Right ventricle myocardium superior (tissue), 1 donor: ENCODE results near the gene GABRB3. TPM values are rescaled to one million over a fixed set of nuclear protein-coding genes. Genes with fewer than 3 reads are reported as not detected.

Experiments used
- ATAC-seq: fragments of 200-7000 bp; cut with Tn5 transposase; one replicate; pipeline ENCODE4 v1.9.1; 2020; ENCODE audit warnings: mild to moderate bottlenecking; ENCODE audit not compliant: poor library complexity
- DNase-seq: peaks from one replicate; pipeline ENCODE4 v3.0.0-alpha.2; 2020
- intact Hi-C: fragments of 100-400 bp; cut with DNase I; formaldehyde crosslinking; loops from one replicate; pipeline ENCODE4 v1.11.2; 2022
- long read RNA-seq: library from polyadenylated mRNA; unstranded; transcript quantifications from one replicate; pipeline ENCODE4 v2.0.0, GENCODE V29; 2021
- total RNA-seq: library from RNA; stranded (reverse); fragmentation: NEBNext Ultra II Directional; extraction: Animal tissue kit (Norgen Biotek cat#: 25700); gene quantifications from one replicate; pipeline ENCODE4 v1.2.1, GENCODE V29; 2021
- donor health status: DM: no; HTN: yes; CAD: no; lungs with severe emphysema.

GABRB3 gene
- total RNA-seq = 1.6 TPM
- long read RNA-seq, full-length matches to known transcripts = 2 of 2 reads
- long read RNA-seq, partial matches to known transcripts = 0 of 2 reads
- long read RNA-seq, other reads (novel, unspliced or antisense) = 0 of 2 reads

DNA sequence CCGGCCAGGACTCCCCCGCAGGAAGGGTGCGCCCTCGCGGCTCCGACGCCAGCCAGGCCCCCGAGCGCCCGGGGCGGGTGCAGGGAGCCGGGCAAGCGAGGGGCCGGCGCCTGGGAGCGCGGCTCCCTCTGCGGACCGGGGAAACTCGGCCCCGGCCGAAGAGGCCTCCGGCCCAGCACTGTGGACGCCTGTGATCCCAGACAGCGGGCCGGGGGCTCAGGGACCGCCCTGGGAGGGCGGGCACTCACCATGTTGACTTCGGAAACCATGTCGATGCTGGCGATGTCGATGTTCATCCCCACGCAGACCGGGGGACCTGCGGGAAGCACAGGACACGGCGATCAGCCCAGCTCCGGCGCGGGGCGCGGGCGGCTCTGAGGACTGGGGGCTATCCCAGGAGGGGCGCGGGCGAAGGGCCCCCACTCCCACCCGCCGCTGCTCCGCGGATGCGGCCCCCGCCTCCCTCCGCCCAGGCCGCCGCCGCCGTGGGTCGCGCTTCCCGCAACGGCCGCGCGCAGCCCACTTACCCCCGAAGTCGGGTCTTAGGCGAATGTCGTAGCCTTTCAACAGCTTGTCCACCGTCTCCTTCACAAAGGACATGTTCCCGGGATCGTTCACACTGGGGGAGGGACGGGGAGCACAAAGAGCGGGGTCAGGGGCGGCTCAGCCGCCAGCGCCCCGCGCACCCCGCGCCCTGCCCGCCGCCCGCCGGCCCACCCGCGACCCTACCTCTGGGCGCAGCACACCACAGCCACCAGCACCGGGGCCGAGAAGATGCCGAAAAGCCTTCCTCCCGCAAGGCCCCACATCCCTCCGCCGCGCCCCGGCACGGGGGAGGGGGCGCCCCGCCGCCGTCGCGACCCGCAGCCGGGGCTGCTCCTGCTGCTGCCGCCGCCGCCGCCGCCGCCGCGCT lies at the start of gene GABRB3:
GABRB3 (minus strand) TSS at position 913 of the 913 bp plus-strand sequence.
- intact Hi-C loops = no loop called here
- peak; percentile 35 for DNase-seq
- peak; percentile 17 for ATAC-seq

DNA sequence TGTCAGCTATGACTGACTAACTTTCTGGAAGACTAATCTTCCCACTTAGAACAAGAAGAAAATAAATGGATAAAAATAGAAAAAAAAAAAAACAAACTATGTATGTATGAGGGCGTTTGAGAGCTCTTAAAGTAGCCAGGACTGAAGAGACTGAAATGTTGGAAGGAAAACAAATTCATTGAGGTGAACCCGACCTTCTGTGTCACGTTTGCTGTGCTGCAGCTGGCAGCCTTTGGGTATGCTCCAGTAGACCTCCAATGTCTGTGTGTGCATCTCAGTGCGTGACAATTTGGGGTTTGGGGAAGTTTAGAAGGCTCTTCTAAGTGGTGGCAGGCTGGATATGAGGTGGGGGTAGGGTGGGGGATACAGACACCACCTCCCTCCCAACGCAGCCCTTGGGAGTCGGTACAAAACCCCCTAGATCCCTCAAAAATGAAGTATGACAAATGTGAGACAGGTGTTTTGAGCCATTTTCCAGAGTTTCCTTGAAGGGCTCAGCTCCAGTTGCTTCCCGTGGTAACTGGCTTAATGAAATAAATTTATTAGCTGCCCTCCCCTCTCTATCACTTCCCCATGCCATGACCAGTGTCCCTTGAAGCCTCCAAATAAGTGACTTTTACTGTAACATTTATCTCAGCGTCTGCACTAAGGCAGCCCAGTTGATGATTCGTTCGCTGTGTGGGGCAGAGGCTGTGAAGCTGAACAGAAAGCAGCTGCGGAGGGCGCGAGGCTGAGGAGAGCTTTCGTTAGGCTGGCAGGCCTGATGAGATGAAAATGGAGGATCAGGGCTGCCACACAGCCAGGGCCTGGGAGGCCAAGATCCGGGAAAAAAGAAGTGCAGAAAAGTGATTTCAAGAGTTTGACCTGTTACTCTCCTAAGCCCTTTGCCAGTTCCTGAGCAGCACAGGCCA lies 34.9 kb upstream of the GABRB3 start:
- no peak for DNase-seq
- intact Hi-C loops = no loop called here
- peak; percentile 61 for ATAC-seq

DNA sequence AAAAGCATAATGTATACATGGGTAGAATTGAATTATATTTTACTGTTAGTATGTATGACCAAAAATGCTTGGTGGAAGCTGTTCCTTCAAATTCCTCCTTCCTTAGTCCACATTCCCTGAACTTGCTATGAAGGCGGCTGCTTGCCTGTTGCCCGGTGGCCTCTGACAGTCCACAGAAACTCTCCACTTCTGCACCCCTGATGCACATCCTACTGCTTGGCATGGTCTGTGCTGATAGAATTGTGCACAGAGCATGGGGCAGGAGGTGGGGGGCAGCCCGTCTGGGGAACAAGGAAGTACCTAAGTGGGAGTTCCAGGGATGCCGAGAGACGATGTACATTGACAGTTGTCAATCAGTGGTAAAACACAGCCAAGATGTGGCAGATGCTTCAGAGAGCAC lies 33.7 kb upstream of the GABRB3 start:
- ATAC-seq (no peak), DNase-seq (no peak)
- intact Hi-C loops = no loop called here

DNA sequence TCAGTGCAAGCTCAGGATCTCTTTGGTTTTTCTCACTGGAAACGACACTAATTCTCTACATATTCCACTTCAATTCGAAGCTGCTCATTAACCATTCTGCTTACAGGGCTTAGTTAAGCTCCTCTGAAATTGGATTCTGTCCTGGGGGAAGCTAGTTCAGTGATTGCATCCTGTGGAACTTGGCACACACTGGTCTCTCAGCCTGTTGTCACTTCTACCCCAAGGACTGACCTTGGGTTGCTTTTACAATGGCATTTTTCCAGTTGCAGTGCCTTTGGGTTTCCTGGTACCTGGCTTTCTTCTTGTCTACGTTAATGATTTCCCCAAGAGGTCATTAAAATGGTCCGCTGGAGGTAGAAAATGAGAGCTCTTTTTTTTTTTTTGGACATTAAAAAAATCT lies 33.3 kb upstream of the GABRB3 start:
- intact Hi-C loops = no loop called here
- peak; percentile 81 for ATAC-seq
- DNase-seq = no peak

DNA sequence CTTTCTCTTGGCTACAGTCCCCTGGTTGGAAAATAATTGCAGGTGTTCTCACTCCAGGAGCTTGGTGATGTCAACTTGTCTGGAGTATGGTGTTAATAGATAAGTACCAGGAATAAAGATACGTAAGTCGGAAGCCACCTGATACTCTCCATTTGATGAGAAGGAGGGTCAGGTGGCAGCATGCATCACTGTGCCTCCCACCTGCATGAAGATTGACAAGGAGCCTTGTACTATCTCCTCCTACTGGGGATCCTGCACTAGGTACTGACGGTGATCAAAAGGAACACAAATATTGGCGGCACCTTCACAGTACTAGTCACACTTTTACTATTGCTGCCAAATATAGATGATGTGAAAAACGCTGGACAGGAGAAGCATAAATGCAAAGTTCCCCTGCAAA lies 32.6 kb upstream of the GABRB3 start:
- DNase-seq = no peak
- intact Hi-C loops = no loop called here
- ATAC-seq = no peak

DNA sequence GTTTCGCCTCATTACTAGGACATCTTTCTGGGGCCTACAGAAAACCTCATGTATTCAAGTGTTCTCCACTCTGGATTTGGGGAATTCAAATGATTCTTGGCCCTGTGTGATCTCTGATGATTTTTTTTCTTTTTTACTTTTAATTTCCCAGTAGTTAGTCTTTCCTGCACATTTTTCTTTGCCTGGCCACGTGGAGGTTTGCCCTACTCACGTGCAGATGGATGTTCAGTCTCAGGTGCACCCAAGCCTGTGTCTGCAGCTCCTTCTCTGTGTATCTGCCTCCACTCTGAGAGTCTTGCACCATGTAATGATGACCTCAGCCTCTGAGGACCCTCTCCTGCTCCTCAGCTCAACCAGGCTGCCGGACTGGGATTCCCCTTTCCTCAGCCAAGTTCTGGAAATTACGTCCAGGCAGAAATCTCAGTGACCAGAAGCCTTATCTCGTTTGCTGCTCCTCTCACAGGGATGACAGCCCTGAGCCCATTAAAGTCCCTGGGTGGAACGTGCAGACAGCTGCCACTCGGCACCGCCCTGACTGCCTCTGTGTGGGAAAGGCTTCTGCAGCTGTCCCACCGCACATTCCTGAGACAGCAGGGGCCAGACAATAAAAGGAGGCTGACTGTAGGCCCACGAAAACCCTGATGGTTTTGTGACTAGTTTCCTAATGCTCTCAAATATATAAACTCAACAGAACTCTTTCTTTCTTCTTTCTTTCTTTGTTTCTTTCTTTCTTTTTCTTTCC lies 31.4 kb upstream of the GABRB3 start:
- intact Hi-C loops = no loop called here
- no peak for ATAC-seq
- DNase-seq = no peak

DNA sequence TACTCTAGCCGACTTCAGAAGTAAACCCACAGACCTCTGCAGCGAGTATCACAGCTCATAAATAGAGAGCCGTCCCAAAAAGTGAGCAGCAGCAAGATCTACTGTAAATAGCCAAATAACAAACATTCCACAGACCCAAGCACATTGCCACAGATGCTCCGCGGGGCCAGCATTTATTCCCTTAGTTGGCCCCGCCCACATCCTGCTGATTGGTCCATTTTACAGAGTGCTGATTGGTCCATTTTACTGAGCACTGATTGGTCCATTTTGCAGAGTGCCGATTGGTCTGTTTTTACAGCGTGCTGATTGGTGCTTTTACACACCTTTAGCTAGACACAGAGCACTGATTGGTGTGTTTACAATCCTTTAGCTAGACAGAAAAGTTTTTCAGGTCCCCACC lies 17.3 kb upstream of the GABRB3 start:
- intact Hi-C loops = no loop called here
- DNase-seq = no peak
- no peak for ATAC-seq

DNA sequence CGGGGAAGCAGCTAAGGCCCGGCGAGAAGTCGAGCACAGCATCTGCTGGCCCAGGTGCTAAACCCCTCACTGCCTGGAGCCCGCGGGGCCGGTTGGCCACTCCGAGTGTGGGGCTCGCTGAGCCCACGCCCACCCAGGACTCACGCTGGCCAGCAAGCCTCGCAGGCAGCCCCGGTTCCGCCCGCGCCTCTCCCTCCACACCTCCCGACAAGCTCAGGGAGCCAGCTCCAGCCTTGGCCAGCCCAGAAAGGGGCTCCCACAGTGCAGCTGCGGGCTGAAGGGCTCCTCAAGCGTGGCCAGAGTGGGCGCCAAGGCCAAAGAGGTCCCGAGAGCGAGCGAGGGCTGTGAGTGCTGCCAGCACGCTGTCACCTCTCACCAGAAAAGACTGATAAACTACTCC lies 8.9 kb upstream of the GABRB3 start:
- ATAC-seq (no peak), DNase-seq (no peak)
- intact Hi-C loops = no loop called here

DNA sequence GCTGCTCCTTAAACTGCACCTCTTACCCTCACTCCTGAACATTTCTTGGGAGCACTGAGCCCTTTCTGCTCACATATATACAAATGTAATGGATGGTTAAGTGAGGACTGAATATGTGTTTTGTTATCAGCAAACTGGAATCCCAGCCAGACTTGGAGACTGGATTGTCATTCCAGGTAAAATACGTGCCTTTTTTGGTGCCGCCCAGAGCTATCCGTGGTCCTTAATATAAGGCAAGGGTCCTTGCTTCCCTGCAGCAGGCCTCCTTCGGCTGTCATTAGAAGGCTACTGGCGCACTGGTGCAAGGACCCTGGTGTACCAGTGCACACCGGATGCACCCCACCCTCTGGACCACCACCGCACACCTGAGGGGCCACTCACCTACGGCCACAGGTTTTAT lies 1.1 kb upstream of the GABRB3 start:
- ATAC-seq (no peak), DNase-seq (no peak)
- intact Hi-C loops = no loop called here

DNA sequence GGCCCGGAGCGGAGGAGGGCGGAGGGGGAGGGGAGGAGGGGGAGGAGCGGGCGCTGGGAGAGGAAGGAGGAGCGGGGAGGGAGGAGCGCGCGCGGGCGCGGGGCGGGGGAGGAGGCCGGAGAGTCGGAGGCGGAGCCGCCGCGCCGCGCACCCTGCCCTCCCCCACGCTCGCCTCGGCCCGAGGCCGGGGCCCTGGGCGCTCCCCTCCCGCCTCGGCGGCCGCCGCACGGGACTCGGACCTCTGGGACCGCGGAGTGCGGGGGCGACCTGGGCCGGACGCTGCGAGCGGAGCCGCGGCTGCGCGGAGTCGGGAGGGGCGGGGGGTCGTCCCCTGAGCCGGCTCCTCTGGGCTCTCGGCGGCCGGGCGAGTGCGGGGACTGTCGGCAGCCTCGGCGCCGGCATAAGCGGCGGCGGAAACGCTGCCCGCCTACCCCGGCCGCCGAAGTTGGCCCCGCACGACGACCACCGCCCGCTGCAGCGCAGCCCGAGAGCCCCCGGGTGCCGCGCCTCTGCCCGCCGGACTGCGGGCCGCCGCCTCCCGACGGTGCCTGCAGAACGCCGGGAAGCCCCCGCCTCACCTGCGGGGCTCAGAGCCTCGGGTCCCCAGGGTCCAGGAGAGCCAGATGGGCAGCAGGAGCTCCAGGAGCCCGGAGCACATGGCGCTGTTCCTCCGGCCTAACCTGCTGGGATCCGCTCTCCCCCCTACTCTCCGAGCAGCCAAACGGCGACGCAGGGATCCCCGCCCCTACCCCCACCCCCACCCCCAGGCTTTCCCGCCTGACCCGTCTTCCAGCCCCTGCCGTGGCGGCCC lies 406 bp upstream of the GABRB3 start:
- DNase-seq (peak; percentile 66), ATAC-seq (peak; percentile 83)
- intact Hi-C loops = no loop called here

DNA sequence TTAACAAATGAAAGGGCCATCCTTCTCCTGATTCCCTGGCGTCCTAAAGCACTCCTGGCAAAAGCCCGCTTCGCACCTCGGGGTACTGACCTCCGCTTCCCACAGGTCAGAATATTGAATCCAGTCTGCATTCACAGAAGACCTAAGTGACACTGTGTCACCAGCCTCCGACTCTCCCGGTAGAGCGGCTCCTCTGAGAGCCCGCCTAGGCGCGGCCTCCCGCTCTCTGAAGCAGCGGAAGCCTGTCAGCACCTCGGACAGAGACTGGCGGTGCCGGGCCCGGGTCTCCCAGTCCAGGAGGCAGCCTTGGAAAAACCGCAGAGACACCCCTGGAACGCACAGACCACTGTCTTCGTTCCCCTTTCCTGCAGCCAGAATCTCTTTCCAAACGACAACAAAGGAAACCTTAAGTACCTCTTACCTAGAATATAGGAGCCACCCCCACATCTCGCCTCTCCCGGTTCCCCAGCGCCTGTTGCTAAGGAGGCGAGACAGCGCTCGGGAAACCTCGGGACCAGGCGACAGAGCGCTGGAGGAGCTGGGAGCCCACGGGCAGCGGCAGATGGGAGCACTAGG lies 1.2 kb downstream of the GABRB3 start:
- intact Hi-C loops = no loop called here
- DNase-seq (peak; percentile 50), ATAC-seq (peak; percentile 74)

DNA sequence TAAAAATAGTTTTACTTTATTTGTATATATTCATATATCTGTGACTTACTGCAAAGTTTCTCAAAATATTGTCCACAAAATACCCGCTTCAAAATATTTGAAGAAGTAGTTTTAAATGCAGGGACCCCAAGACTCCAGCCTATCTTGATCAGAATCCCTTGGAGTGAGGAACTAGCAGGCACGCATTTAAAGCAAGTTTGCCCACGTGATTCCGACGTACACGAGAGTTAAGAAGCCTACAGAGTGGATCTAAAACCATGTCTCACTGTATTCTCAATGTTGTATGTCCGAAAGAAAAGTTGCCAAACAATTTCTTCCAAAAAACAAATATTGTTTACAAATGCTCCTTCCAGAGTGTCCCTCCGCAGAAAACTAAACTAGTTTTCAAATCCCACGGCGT lies 1.7 kb downstream of the GABRB3 start:
- DNase-seq (no peak), ATAC-seq (no peak)
- intact Hi-C loops = no loop called here

DNA sequence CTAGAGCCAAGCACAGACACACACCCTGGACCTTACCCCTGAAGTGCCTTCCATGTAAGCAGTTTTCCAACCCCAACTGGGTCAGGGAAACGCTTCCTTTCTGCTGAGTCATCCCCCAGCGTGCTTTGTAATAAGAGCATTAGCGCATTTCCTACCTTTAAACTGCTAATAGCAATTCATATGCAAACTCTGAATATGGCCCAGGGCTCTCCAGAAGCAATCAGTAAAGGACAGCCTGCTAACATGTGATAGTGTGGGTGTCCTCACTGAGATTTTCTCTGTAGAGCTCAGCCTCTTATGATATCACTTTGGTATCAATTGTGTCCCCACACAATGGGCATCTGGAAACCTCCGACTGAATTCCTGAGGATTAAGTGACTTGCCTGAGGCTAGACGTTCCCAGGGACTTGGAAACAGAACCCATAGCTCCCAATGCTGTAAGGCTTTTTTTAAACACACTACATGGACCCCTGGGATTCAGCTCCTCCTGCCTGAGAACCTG lies 5.6 kb downstream of the GABRB3 start:
- no peak for DNase-seq
- intact Hi-C loops = no loop called here
- ATAC-seq = no peak

DNA sequence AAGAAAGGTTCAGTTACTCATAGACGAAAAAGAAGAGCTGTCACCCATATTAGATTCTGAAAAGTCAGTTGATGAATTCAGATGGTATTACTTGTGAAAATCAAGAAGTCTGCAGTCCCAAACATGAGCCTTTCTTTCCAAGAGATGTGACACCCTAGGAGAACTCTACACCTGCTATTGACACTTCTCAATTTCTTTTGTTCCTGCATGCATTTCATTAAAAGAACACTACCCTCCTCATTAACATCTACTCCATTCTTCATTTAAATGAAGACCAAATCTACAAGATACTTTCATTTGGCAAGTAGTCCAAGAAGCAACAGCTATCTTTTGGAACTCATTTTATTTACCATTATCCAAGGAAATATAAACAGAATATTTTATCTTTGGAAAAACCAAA lies 6.6 kb downstream of the GABRB3 start:
- ATAC-seq (no peak), DNase-seq (no peak)
- intact Hi-C loops = no loop called here

DNA sequence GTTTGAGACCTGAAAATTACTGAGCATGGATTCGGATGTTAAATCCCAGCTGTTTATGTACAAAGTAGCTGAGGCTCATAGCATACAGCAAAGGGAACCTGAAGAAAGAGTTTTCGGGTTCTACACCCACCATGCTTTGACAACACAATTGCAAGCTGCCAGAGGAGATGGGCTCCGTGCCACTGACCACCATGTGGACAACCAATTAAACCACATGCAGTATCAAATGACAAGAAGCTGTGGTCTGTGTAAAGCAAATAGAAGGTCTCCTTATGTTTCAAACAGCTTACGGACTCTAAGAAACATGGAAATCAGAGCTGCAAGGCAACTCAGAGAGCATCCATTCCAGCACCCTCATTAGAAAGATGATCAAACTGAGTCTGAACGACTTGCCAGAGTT lies 12.9 kb downstream of the GABRB3 start:
- intact Hi-C loops = no loop called here
- ATAC-seq = no peak

DNA sequence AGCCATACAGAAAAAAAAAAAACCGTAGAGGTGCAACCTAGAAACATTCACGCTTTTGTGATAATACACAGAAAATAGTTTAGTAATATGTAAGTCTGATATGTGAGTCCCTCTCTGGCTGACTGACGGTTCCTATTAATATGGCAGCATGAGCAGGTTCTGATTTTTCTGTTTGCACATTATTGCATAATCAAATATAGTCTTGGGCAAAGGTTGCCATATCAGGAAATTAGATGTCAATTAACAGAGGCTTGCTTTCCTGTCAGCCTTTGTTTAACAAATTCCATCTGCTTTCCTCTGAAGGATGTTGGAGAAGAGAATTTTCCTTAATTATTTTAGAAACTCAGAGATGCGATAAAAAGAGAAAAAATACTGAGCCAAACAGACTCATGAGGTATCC lies 14.8 kb downstream of the GABRB3 start:
- no peak for ATAC-seq
- intact Hi-C loops = no loop called here

More for the DNA sequence above, 12.9 kb downstream of the GABRB3 start:
- DNase-seq = no peak

DNA sequence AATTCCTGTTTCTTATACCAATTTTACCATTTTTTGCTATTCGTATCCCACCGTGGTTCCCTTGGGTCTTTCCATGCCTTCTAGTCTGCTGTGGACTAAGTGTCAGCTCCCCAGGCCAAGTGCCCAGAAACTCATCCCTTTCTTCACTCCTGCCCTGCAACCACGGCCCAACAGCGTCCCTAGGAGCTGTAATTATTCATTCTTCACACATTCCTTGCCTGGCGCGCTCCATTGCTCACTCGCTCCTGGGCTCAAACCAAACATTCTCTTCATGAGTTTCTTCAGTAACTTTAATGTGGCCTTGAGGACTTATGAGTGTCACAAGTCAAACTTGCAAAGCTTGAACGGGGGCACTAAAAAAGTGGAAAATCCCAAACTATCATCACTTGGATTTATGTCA lies 15.7 kb downstream of the GABRB3 start:
- intact Hi-C loops = no loop called here
- DNase-seq (no peak), ATAC-seq (no peak)

More for the DNA sequence above, 14.8 kb downstream of the GABRB3 start:
- no peak for DNase-seq

DNA sequence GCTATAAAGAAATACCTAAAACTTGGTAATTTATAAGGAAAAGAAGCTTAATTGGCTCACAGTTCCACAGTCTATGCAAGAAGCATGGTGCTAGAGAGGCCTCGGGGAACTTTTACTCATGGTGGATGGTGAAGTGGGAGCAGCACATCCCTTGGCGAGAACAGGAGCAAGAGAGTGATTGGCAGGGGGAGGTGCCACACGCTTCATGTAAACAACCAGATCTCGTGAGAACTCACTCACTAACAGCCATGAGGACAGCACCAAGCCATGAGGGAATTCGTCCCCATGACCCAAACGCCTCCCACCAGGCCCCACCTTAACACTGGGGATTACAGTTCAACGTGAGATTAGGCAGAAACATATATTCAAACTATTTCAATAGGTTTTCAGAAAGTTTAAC lies 28.0 kb downstream of the GABRB3 start:
- intact Hi-C loops = no loop called here
- ATAC-seq (no peak), DNase-seq (no peak)
